ENCODE results near the gene PSAPL1. TPM values are rescaled to one million over a fixed set of nuclear protein-coding genes. Genes with fewer than 3 reads are reported as not detected.

The PSAPL1 gene
- total RNA-seq, 1 experiment from 2014 or later = 0.05 TPM

GRCh38 chr4:7397206-7398103 is 37.3 kb downstream of the PSAPL1 start (continued):
- TF ChIP-seq SP1 (IDR thresholded peaks at IDR 0.05; ENCODE audit: low read depth) = no peak
- TF ChIP-seq, protein P1, sequence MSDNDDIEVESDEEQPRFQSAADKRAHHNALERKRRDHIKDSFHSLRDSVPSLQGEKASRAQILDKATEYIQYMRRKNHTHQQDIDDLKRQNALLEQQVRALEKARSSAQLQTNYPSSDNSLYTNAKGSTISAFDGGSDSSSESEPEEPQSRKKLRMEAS (IDR thresholded peaks at IDR 0.05) = no peak
- TF ChIP-seq EZH2phosphoT487 (IDR thresholded peaks at IDR 0.05; ENCODE audit: borderline replicate concordance) = no peak
- no peak for TF ChIP-seq TCF7L2 (IDR thresholded peaks at IDR 0.05; ENCODE audit: borderline replicate concordance, extremely low read depth, insufficient read depth, insufficient read length)
- TF ChIP-seq CEBPB (IDR thresholded peaks at IDR 0.05; ENCODE audit: low read depth) = no peak
- no peak for TF ChIP-seq ELF1 (IDR thresholded peaks at IDR 0.05; ENCODE audit: borderline replicate concordance, low read depth)
- TF ChIP-seq ZNF274 (IDR thresholded peaks at IDR 0.05; ENCODE audit: low read depth, low read length) = no peak
- TF ChIP-seq, protein P2, sequence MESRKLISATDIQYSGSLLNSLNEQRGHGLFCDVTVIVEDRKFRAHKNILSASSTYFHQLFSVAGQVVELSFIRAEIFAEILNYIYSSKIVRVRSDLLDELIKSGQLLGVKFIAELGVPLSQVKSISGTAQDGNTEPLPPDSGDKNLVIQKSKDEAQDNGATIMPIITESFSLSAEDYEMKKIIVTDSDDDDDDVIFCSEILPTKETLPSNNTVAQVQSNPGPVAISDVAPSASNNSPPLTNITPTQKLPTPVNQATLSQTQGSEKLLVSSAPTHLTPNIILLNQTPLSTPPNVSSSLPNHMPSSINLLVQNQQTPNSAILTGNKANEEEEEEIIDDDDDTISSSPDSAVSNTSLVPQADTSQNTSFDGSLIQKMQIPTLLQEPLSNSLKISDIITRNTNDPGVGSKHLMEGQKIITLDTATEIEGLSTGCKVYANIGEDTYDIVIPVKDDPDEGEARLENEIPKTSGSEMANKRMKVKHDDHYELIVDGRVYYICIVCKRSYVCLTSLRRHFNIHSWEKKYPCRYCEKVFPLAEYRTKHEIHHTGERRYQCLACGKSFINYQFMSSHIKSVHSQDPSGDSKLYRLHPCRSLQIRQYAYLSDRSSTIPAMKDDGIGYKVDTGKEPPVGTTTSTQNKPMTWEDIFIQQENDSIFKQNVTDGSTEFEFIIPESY (IDR thresholded peaks at IDR 0.05; ENCODE audit: extremely low read depth, insufficient replicate concordance, low read length) = no peak

- intact Hi-C loops (cut with micrococcal nuclease) = no loop called here
- peaks cover 47% of the 10 kb centered on the region for H3K27me3 ChIP-seq (ENCODE audit: insufficient read depth, low read length)
- H3K27ac ChIP-seq (ENCODE audit: low read depth, low read length) = no peak overlapping the region
- ChIA-PET RAD21 (ENCODE audit: low non-redundant PET in 1 of 2, low total read pairs in 2 of 2, uncharacterized antibody in 2 of 2, unreplicated experiment in 2 of 2) (no interaction called here), CTCF (no interaction called here), POLR2A (no interaction called here)
- no peaks in the 10 kb centered on the region for H3K36me3 ChIP-seq (ENCODE audit: control insufficient read depth in 1 of 2, insufficient read depth in 2 of 2, low read length in 2 of 2)
- H3K9me3 ChIP-seq (ENCODE audit: control insufficient read depth in 1 of 2, insufficient read depth in 1 of 2, low read depth in 1 of 2, low read length in 2 of 2) = no peaks in the 10 kb centered on the region
- no TSS peak for BruUV-seq (replicated peaks)
- H3K4me2 ChIP-seq (ENCODE audit: low read length) = no peak overlapping the region
- H2AFZ ChIP-seq (ENCODE audit: low read depth, low read length, poor library complexity, severe bottlenecking) = no peak overlapping the region
- no peak overlapping the region for H3K9ac ChIP-seq (ENCODE audit: low read length)
- no peaks in the 10 kb centered on the region for H3K79me2 ChIP-seq (ENCODE audit: insufficient read depth, low read length)
- no peak for ATAC-seq
- DNase-seq (ENCODE audit: low read depth, low spot score) = no peak
- H3K4me1 ChIP-seq (ENCODE audit: control insufficient read depth in 1 of 2, insufficient read depth in 2 of 2, low read length in 2 of 2) = peaks cover 5 to 6% of the 10 kb centered on the region in 2 experiments; a peak in 2 of 4 replicates
- H4K20me1 ChIP-seq (ENCODE audit: insufficient read depth) = no peaks in the 10 kb centered on the region
- H3K9me2 ChIP-seq (ENCODE audit: insufficient read depth) = peaks cover 5% of the 10 kb centered on the region; the same call in 1 of the 2 replicates
- no peak overlapping the region for H3K4me3 ChIP-seq (replicated peaks in 1 of 2; ENCODE audit: low read depth in 1 of 2, low read length in 2 of 2)
- TF ChIP-seq EGR1 (IDR thresholded peaks at IDR 0.05; ENCODE audit: low read depth) = no peak
- TF ChIP-seq RAD21 (IDR thresholded peaks at IDR 0.05; ENCODE audit: low read depth) = no peak
- TF ChIP-seq, protein P2 (IDR thresholded peaks at IDR 0.05; ENCODE audit: extremely low read depth, insufficient replicate concordance, low read length) = no peak
- no peak for TF ChIP-seq EZH2phosphoT487 (IDR thresholded peaks at IDR 0.05; ENCODE audit: borderline replicate concordance)
- TF ChIP-seq FOSL1 (IDR thresholded peaks at IDR 0.05; ENCODE audit: low read depth) = no peak
- TF ChIP-seq JUND (IDR thresholded peaks at IDR 0.05) = no peak
- TF ChIP-seq ZFX (IDR thresholded peaks at IDR 0.05) = no peak
- no peak for TF ChIP-seq ELF1 (IDR thresholded peaks at IDR 0.05; ENCODE audit: borderline replicate concordance, low read depth)
- TF ChIP-seq POLR2AphosphoS5 (IDR thresholded peaks at IDR 0.05; ENCODE audit: low read depth, low read length) = no peak
- TF ChIP-seq ATF3 (IDR thresholded peaks at IDR 0.05) = no peak
- no peak for TF ChIP-seq SRF (IDR thresholded peaks at IDR 0.05; ENCODE audit: low read depth)
- no peak for TF ChIP-seq TCF7L2 (IDR thresholded peaks at IDR 0.05; ENCODE audit: borderline replicate concordance, extremely low read depth, insufficient read depth, insufficient read length)
- no peak for TF ChIP-seq YY1 (IDR thresholded peaks at IDR 0.05; ENCODE audit: extremely low read depth, insufficient replicate concordance, low read depth, low read length)
- no peak for TF ChIP-seq SIN3A (IDR thresholded peaks at IDR 0.05; ENCODE audit: low read depth)
Measured at GRCh38 chr4:7396186-7396910, 38.4 kb downstream of the PSAPL1 start.
